Stimulated activated naive B cell treated with anti-CD40 and anti-IgM and Interleukin-4, amounts not matched to agents 10 μg/mL and 1 μg/mL and 100 μg/mL, for 72 hours (primary cell): Measurements from ENCODE around the gene EXD2.
"Not testable (repeated sequence)": the region's sequence is repeated elsewhere in the genome, so short reads cannot be mapped to it uniquely, and the experiment has no call there.

ENCODE experiments used
- ATAC-seq, 2 donors: fragments of 150-1000 bp; cut with Tn5 transposase; replicated peaks; 2 replicates each; pipeline ENCODE4 v1.10.0; 2021; ENCODE audit warnings: moderate library complexity in 1 of 2
- DNase-seq: peaks from one replicate; pipeline ENCODE4 v3.0.0; 2021
- H3K27ac Mint-ChIP-seq: one replicate; pipeline ENCODE4 v1.8.0; 2022; ENCODE audit warnings: mild to moderate bottlenecking, mixed read lengths
- H3K27me3 Mint-ChIP-seq, 2 donors: one replicate each; pipeline ENCODE4 v1.8.0; 2022; ENCODE audit warnings: mixed read lengths in 2 of 2
- H3K36me3 Mint-ChIP-seq, 2 donors: one replicate each; pipeline ENCODE4 v1.8.0; 2022; ENCODE audit warnings: mixed read lengths in 2 of 2, mild to moderate bottlenecking in 1 of 2
- H3K4me1 Mint-ChIP-seq, 2 donors: one replicate each; pipeline ENCODE4 v1.8.0; 2022; ENCODE audit warnings: mixed read lengths in 2 of 2, mild to moderate bottlenecking in 1 of 2
- H3K4me3 Mint-ChIP-seq, 2 donors: one replicate each; pipeline ENCODE4 v1.8.0; 2022; ENCODE audit warnings: mild to moderate bottlenecking in 2 of 2, mixed read lengths in 2 of 2, moderate library complexity in 1 of 2
- H3K9me3 Mint-ChIP-seq, 2 donors: one replicate each; pipeline ENCODE4 v1.8.0; 2022; ENCODE audit warnings: mixed read lengths in 2 of 2, mild to moderate bottlenecking in 1 of 2

EXD2 gene

GRCh38 chr14:69165787-69166186 is 25.5 kb upstream of the EXD2 start:
- not testable (repeated sequence) for ATAC-seq, DNase-seq, H3K4me1 Mint-ChIP-seq, H3K4me3 Mint-ChIP-seq, H3K27ac Mint-ChIP-seq
- H3K27me3 Mint-ChIP-seq: peaks cover 29 to 42% of the 10 kb centered on the region in 2 donors
- H3K9me3 Mint-ChIP-seq: peaks cover 8 to 18% of the 10 kb centered on the region in 2 donors
- H3K36me3 Mint-ChIP-seq: peaks cover 5 to 15% of the 10 kb centered on the region in 2 donors

DNA sequence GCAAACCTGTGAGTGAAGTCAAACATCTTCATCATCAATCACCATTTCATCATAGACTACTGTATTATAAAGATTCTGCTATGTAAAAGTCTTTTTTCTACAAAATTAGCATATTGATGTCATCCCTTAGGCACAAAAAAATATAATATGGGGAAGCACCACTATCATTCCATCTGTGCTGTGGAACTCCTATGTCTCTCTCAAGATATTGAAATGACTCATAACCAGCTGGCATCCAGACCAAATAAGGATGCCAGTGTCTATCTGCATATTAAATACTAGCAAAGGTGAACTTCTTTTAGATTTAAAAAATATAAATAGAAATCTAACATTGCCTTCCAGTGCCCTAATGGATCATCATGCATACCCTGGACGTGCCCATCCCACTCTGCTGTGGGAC is 20.5 kb upstream of the EXD2 start:
- DNase-seq (no peak), ATAC-seq (no peak)
- no peak overlapping the region for H3K27ac Mint-ChIP-seq
- no peak overlapping the region for H3K4me3 Mint-ChIP-seq
- H3K36me3 Mint-ChIP-seq: no peaks in the 10 kb centered on the region
- peaks cover 0 to 1% of the 10 kb centered on the region in 2 donors for H3K9me3 Mint-ChIP-seq
- peaks cover 9 to 12% of the 10 kb centered on the region in 2 donors for H3K27me3 Mint-ChIP-seq
- no peaks in the 10 kb centered on the region for H3K4me1 Mint-ChIP-seq

DNA sequence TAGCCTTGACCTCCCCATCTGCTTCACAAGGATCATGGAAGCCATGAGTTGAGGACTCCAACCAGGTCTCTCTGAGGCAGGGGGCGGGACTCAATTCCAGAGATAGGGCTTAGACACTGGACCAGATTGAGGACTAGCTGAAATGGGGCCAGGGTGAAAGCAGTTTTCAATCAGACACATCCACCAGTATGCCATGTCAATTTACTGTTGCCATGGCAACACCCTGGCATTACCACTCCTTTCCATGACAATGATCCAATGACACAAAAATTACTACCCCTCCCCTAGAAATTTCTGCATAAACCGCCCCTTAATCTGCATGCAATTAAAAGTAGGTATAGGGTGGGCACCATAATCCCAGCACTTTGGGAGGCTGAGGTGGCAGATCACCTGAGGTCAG is 19.7 kb upstream of the EXD2 start:
- no peak overlapping the region for H3K27ac Mint-ChIP-seq
- peaks cover 0 to 1% of the 10 kb centered on the region in 2 donors for H3K9me3 Mint-ChIP-seq
- H3K4me3 Mint-ChIP-seq: no peak overlapping the region
- no peaks in the 10 kb centered on the region for H3K36me3 Mint-ChIP-seq
- peaks cover 9 to 12% of the 10 kb centered on the region in 2 donors for H3K27me3 Mint-ChIP-seq
- no peaks in the 10 kb centered on the region for H3K4me1 Mint-ChIP-seq
- no peak for ATAC-seq
- DNase-seq: no peak

- no peak overlapping the region for H3K4me3 Mint-ChIP-seq
Observed at GRCh38 chr14:69175130-69175529, 16.2 kb upstream of the EXD2 start.

DNA sequence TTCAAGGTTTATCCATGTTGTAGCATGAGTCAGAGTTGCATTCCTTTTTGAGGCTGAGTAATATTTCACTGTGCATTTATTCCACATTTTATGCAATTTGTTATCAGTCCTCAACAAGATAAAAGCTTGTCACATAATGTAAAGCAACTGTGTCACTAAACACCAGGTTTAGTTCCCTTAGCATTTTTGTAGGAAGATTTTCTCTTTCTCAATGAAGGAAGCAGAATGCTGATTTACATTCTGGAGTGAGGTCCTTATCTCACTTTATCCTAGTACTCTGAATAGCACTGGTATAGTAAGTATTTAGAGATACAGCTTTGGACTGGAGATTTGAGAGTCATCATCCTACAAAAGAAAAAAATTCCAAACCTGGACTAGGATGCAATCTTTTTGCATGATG is 9.8 kb upstream of the EXD2 start:
- H3K27me3 Mint-ChIP-seq: peaks cover 10 to 15% of the 10 kb centered on the region in 2 donors

More at GRCh38 chr14:69175130-69175529, 16.2 kb upstream of the EXD2 start:
- Mint-ChIP-seq H3K27ac (no peak overlapping the region), H3K9me3 (peaks cover 0 to 1% of the 10 kb centered on the region in 2 donors), H3K36me3 (no peaks in the 10 kb centered on the region), H3K27me3 (peaks cover 17 to 19% of the 10 kb centered on the region in 2 donors), H3K4me1 (no peaks in the 10 kb centered on the region)
- DNase-seq (no peak), ATAC-seq (no peak)

GRCh38 chr14:69182580-69182979 is 8.7 kb upstream of the EXD2 start:
- not testable (repeated sequence) for H3K4me1 Mint-ChIP-seq, H3K9me3 Mint-ChIP-seq, DNase-seq, H3K27ac Mint-ChIP-seq, H3K36me3 Mint-ChIP-seq, H3K4me3 Mint-ChIP-seq, ATAC-seq
- peaks cover 6 to 11% of the 10 kb centered on the region in 2 donors for H3K27me3 Mint-ChIP-seq

More for the DNA sequence above, 9.8 kb upstream of the EXD2 start:
- Mint-ChIP-seq H3K27ac (no peak overlapping the region), H3K36me3 (peaks cover 0 to 1% of the 10 kb centered on the region in 2 donors), H3K4me3 (no peak overlapping the region), H3K4me1 (no peaks in the 10 kb centered on the region), H3K9me3 (no peaks in the 10 kb centered on the region)
- DNase-seq: no peak
- no peak for ATAC-seq

- H3K27ac Mint-ChIP-seq: no peak overlapping the region
- H3K9me3 Mint-ChIP-seq: no peaks in the 10 kb centered on the region
- H3K36me3 Mint-ChIP-seq: peaks cover 0 to 1% of the 10 kb centered on the region in 2 donors
- no peak for DNase-seq
- H3K27me3 Mint-ChIP-seq: peaks cover 5 to 6% of the 10 kb centered on the region in 2 donors
- ATAC-seq: no peak
- no peak overlapping the region for H3K4me3 Mint-ChIP-seq
- H3K4me1 Mint-ChIP-seq: no peaks in the 10 kb centered on the region
Observed at GRCh38 chr14:69183735-69184134, 7.6 kb upstream of the EXD2 start.

DNA sequence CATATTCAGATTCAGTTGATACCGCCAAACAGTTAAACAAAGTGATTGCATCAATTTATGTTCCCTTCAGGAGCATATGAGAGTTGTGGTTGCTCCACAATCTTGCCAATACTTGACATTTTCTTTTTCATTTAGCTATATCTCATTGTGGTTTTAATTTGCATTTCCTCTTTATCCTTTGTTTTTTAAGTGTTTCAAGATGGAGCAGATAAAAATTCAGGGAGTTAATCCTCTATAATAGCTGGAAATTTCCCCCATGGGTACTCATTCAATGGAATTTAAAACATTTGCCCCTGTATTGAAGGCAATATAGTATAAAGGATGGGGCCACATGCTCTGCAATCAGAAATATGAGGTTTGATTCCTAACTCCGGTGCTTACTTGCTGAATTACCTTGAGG is 1.1 kb upstream of the EXD2 start:
- Mint-ChIP-seq H3K27me3 (no peaks in the 10 kb centered on the region), H3K36me3 (no peaks in the 10 kb centered on the region), H3K9me3 (no peaks in the 10 kb centered on the region), H3K4me3 (no peak overlapping the region), H3K4me1 (peaks cover 5 to 17% of the 10 kb centered on the region in 2 donors), H3K27ac (no peak overlapping the region)
- no peak for ATAC-seq
- no peak for DNase-seq

- Mint-ChIP-seq H3K9me3 (no peaks in the 10 kb centered on the region), H3K27me3 (no peaks in the 10 kb centered on the region), H3K4me1 (peaks cover 5 to 17% of the 10 kb centered on the region in 2 donors), H3K36me3 (peaks cover 0 to 2% of the 10 kb centered on the region in 2 donors), H3K4me3 (no peak overlapping the region), H3K27ac (no peak overlapping the region)
- ATAC-seq: no peak
- DNase-seq: no peak
Observed at GRCh38 chr14:69193721-69194120, 2.4 kb downstream of the EXD2 start.

- Mint-ChIP-seq H3K9me3 (no peaks in the 10 kb centered on the region), H3K27me3 (no peaks in the 10 kb centered on the region), H3K27ac (no peak overlapping the region), H3K36me3 (peaks cover 0 to 3% of the 10 kb centered on the region in 2 donors), H3K4me3 (no peak overlapping the region), H3K4me1 (no peaks in the 10 kb centered on the region)
- DNase-seq: no peak
- ATAC-seq: no peak
Observed at GRCh38 chr14:69199786-69200185, 8.5 kb downstream of the EXD2 start.

DNA sequence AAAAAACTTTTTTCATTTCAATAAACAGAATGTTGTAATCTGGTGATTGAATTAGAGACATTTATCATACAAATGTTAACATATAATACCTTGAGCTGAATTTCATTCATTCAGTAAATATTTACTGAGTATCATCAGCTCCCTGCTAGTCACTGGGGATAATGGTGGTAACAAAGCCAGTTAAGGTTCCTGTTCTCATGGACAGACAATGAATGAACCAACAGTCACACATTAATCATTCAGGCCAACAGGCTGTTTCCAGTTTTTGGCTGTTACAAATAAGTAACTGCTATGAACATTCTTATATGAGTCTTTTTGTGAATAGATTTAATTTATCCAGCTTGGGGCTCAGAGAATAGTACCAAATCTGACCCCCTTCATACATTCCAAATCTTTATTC is 13.5 kb downstream of the EXD2 start:
- DNase-seq (no peak), ATAC-seq (no peak)
- H3K27ac Mint-ChIP-seq: no peak overlapping the region
- H3K4me3 Mint-ChIP-seq: no peak overlapping the region
- H3K4me1 Mint-ChIP-seq: peaks cover 0 to 2% of the 10 kb centered on the region in 2 donors
- H3K36me3 Mint-ChIP-seq: peaks cover 0 to 4% of the 10 kb centered on the region in 2 donors
- H3K9me3 Mint-ChIP-seq: no peaks in the 10 kb centered on the region
- H3K27me3 Mint-ChIP-seq: no peaks in the 10 kb centered on the region

GRCh38 chr14:69207435-69208041 is 16.2 kb downstream of the EXD2 start:
- Mint-ChIP-seq H3K27me3 (no peaks in the 10 kb centered on the region), H3K36me3 (peaks cover 0 to 3% of the 10 kb centered on the region in 2 donors), H3K4me1 (peaks cover 0 to 2% of the 10 kb centered on the region in 2 donors), H3K4me3 (no peak overlapping the region), H3K9me3 (no peaks in the 10 kb centered on the region), H3K27ac (no peak overlapping the region)
- no peak for ATAC-seq
- DNase-seq: no peak

- peaks cover 0 to 2% of the 10 kb centered on the region in 2 donors for H3K4me1 Mint-ChIP-seq
- peaks cover 2 to 5% of the 10 kb centered on the region in 2 donors for H3K36me3 Mint-ChIP-seq
- no peaks in the 10 kb centered on the region for H3K27me3 Mint-ChIP-seq
- no peak overlapping the region for H3K27ac Mint-ChIP-seq
- ATAC-seq: no peak
- DNase-seq: no peak
- no peaks in the 10 kb centered on the region for H3K9me3 Mint-ChIP-seq
- H3K4me3 Mint-ChIP-seq: no peak overlapping the region
Observed at GRCh38 chr14:69208666-69209065, 17.4 kb downstream of the EXD2 start.

DNA sequence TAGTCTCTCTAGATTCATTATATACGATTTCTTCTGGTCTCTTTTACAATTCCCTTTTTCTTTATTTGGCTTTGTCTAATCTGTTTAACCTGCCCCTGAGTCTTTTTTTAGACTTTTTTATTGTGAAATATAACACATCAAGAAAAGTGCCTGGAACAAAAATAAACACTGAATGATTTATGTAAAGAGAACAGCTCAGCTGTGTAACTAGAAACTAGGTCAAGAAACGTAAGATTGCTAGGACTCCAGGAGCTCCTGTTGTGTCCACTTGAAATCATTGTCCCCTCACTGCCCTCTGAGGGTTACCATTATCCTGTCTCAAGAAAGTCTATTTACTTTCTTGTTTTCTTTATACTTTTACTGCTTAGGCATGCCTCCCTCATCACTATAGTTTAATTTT is 23.1 kb downstream of the EXD2 start:
- Mint-ChIP-seq H3K4me3 (no peak overlapping the region), H3K27me3 (no peaks in the 10 kb centered on the region), H3K4me1 (no peaks in the 10 kb centered on the region), H3K9me3 (peaks cover 0 to 4% of the 10 kb centered on the region in 2 donors), H3K36me3 (peaks cover 18 to 25% of the 10 kb centered on the region in 2 donors), H3K27ac (no peak overlapping the region)
- DNase-seq (no peak), ATAC-seq (no peak)

DNA sequence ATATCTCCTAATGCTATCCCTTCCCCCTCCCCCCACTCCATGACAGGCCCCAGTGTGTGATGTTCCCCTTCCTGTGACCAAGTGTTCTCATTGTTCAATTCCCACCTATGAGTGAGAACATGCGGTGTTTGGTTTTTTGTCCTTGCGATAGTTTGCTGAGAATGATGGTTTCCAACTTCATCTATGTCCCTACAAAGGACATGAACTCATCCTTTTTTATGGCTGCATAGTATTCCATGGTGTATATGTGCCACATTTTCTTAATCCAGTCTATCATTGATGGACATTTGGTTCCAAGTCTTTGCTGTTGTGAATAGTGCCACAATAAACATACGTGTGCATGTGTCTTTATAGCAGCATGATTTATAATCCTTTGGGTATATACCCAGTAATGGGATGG is 26.4 kb downstream of the EXD2 start:
- ATAC-seq, H3K27ac Mint-ChIP-seq, H3K27me3 Mint-ChIP-seq, H3K4me1 Mint-ChIP-seq, DNase-seq, H3K9me3 Mint-ChIP-seq, H3K4me3 Mint-ChIP-seq: not testable (repeated sequence)
- H3K36me3 Mint-ChIP-seq: peaks cover 18 to 35% of the 10 kb centered on the region in 2 donors
